GM12872 (cell line): Measurements from ENCODE around the gene ZDHHC14.

Experiments
- TF ChIP-seq, protein P1 (sequence below): IDR thresholded peaks from 3 replicates; pipeline ENCODE4 v1.5.1; 2011; ENCODE audit warnings: low read depth, mild to moderate bottlenecking, low read length, moderate library complexity; ENCODE audit not compliant: insufficient read depth

The ZDHHC14 gene

GRCh38 chr6:157533048-157533871 is 152.3 kb downstream of the ZDHHC14 start:
- TF ChIP-seq, protein P1, sequence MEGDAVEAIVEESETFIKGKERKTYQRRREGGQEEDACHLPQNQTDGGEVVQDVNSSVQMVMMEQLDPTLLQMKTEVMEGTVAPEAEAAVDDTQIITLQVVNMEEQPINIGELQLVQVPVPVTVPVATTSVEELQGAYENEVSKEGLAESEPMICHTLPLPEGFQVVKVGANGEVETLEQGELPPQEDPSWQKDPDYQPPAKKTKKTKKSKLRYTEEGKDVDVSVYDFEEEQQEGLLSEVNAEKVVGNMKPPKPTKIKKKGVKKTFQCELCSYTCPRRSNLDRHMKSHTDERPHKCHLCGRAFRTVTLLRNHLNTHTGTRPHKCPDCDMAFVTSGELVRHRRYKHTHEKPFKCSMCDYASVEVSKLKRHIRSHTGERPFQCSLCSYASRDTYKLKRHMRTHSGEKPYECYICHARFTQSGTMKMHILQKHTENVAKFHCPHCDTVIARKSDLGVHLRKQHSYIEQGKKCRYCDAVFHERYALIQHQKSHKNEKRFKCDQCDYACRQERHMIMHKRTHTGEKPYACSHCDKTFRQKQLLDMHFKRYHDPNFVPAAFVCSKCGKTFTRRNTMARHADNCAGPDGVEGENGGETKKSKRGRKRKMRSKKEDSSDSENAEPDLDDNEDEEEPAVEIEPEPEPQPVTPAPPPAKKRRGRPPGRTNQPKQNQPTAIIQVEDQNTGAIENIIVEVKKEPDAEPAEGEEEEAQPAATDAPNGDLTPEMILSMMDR, result no peak

DNA sequence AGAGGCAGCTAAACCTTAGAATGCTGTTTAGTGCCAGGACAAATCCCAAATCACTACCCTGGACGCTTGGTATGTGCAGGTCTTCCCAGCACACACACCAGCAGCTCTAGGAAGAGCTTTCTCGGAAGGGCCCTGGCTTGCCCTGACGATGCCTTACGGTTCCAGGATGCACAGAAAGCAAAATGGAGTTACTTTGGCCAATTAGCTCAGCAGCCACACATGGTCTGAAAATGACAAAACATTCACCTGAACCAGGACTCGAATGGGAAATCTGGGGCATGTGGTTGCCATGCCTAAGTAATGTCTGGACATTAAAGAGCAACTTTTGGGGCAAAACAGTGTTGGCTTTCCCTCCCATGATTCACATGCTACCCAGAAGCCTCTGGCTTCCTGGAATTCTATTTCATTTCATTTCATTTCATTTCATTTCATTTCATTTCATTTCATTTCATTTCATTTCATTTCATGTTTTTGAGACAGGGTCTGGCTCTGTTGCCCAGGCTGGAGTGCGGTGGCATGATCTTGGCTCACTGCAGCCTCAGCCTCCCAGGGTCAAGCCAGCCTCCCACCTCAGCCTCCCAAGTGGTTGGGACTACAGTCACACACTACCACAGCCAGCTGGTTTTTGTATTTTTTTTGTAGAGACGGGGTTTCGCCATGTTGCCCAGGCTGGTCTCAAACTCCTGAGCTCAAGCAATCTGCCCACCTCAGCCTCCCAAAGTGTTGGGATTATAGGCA is 153.3 kb downstream of the ZDHHC14 start:
- TF ChIP-seq, protein P1, result no peak

- TF ChIP-seq, protein P1, result no peak
These were observed 154.0 kb downstream of the ZDHHC14 start for GRCh38 chr6:157534977-157535339.

DNA sequence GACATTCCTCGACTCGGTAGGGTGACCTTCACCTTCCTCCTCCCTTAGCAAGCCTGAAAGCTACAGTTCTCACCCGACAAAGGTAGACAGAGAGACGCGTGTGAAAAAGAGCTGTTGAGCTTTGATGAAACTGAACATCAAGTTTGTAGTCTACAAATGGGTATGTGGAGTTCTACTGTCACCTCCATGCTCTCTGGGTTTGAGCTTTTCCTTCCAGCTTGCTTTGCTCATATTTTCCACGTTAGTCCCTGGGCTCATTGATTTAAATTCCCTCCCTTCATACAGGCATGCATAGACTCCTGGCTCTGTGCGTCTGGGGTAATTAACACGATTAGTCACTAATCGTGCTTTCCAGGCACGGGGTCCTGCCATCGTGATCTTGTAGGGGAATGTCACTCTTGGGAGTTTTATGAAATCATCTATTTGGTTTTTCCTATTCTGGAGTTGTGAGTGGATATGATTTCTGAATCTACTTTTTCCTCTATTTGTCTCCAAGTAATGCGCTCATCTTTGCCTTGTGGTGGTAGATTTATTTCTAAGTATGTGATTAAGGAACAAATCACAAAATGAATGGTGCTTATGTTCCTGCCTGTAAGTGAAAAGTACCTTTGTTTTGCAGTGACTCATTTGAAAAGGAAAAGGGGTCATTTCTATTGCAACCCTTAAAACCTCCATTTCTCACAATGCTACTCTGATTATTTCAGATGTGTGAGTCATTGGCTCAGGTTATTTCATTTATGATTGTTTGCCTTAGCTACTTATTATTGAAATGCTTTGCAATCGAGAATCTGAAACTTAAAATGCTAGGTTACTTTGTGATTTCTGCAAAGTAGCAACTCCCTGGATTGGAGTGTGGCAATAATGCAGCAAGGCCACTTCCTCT is 154.6 kb downstream of the ZDHHC14 start:
- TF ChIP-seq, protein P1, result no peak

DNA sequence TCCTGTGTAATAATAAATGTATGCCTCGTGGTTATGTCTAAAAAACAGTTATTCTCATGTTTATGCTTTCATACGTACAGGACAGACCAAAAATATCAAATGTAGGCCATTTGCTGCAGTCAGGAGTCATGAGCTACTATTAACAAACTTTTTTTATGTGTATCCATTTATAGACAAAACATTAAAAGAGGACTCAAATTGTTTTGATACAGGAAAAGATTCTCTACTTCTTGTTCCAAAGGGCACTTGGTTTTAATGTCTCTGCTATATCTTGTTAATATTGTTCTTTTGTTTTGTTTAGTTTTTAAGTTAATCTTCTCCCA is 155.2 kb downstream of the ZDHHC14 start:
- TF ChIP-seq, protein P1, result no peak

DNA sequence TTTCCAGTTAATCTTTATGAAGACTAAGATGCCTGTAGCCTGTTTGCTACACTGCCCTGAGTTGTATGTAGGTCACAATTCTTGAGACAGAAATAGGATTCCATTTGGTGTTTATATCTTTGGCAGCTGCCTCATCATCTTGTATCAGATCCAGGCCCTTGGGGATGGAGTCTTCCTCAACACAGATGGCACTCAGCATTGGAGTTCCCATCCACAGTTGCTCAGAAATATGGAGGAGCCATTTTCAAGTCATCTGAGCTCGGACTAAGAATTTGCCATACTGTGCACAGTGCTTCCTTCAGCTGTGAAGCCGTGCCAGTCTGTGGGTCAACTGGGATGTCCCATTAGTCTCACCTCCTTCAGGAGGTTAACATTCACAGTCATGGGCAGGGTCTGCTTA is 156.6 kb downstream of the ZDHHC14 start:
- TF ChIP-seq, protein P1, result no peak

DNA sequence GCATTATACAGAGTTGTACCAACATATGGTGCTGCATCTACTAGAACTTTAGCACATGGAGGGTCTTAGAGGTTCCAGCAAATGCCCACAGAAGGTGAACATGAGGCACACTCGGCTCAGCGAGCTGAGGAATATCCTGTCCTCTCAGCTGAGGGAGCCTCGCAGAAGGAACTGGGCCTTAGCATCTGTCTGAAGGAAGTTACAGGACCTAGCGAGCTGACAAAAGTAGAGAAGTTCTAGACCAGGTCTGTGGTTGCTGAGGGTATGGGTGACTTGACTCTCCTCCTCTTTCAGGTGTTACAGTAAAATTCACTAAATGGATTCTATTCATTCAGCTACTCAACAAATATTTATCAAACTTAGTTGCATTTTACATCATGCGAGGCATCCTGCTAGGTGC is 157.2 kb downstream of the ZDHHC14 start:
- TF ChIP-seq, protein P1, result no peak
